ENCODE measurements around the gene LITAFD.
A peak's percentile ranks its signal among the peaks of the same experiment; 100 is the strongest.

The LITAFD gene

DNA sequence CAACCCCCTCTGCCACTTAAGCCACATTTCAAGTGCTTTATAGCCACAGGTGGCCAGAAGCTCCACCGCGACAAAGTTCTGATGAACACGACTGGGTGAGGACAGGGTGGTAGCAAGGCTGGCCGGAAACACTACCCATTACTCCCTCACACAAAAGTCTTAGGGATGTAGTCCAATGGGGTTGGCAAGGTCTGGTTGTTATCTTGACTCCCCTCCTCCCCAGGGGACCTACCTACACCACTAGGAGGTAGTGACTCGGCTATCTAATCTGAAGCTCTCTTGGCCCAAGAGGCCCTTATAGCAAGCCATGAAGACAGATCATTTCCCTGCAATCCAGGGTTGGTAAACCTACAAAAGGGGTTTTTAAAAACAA, 8.4 kb downstream of the LITAFD start:
- Mint-ChIP-seq H3K4me3 (no peak overlapping the region), H3K4me1 (peaks cover 21% of the 10 kb centered on the region), H3K9me3 (no peaks in the 10 kb centered on the region), H3K27me3 (ENCODE audit: low read depth) (peaks cover 3% of the 10 kb centered on the region), H3K27ac (peak overlapping the region in 1 of 3 experiments; percentile 22), H3K36me3 (ENCODE audit: low read depth) (peaks cover 60% of the 10 kb centered on the region)
- TF ChIP-seq, protein P1, sequence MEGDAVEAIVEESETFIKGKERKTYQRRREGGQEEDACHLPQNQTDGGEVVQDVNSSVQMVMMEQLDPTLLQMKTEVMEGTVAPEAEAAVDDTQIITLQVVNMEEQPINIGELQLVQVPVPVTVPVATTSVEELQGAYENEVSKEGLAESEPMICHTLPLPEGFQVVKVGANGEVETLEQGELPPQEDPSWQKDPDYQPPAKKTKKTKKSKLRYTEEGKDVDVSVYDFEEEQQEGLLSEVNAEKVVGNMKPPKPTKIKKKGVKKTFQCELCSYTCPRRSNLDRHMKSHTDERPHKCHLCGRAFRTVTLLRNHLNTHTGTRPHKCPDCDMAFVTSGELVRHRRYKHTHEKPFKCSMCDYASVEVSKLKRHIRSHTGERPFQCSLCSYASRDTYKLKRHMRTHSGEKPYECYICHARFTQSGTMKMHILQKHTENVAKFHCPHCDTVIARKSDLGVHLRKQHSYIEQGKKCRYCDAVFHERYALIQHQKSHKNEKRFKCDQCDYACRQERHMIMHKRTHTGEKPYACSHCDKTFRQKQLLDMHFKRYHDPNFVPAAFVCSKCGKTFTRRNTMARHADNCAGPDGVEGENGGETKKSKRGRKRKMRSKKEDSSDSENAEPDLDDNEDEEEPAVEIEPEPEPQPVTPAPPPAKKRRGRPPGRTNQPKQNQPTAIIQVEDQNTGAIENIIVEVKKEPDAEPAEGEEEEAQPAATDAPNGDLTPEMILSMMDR (IDR thresholded peaks at IDR 0.05; ENCODE audit: unreplicated experiment in 3 of 3) = no peak

DNA sequence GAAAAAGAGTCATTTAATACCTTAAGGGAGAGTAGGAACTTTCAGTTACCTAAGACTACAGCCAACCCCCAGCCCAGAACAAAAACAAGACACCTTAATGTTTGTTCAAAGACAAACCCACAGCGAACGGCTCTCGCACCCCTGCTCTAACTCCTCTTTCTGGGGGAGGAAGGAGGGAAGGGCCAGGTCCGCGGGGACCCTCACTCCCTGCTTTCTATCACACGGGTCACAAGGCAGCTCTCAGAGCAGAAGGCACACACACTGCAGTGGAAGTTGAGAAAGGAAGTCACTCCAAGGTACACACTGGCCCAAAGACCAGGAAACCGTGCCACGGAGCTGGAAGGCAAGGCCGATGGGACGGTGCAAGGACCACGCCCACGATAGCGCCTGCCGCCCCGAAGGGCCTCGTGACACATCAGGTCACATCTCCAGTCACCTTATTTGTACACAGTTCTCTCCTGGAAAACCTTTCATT, 10.0 kb downstream of the LITAFD start:
- peak overlapping the region in 1 of 3 experiments; percentile 56 for H3K27ac Mint-ChIP-seq
- H3K27me3 Mint-ChIP-seq (ENCODE audit: low read depth) = no peaks in the 10 kb centered on the region
- no peaks in the 10 kb centered on the region for H3K9me3 Mint-ChIP-seq
- TF ChIP-seq, protein P1 (IDR thresholded peaks at IDR 0.05; ENCODE audit: unreplicated experiment in 3 of 3) = no peak
- peaks cover 65% of the 10 kb centered on the region for H3K36me3 Mint-ChIP-seq (ENCODE audit: low read depth)
- H3K4me3 Mint-ChIP-seq = no peak overlapping the region
- H3K4me1 Mint-ChIP-seq = peaks cover 15% of the 10 kb centered on the region

DNA sequence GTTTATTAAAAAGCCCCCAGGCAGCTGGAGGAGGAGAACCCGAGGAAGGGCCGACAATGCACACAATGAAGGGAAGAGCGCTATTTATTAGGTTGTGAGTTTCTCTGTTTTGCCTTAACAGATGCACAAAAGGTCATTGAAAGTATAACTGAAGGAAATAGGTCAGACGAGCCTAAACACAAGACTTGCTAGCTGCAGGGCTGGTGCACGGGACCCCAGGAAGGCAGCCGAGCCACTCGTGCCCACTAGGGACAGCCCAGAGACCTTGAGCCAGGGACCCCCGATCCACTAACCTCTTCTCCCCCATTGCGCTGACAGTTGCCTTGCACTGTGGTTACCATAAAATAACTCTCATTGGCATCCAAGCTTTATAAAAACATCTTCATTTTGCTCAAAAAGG, 11.3 kb downstream of the LITAFD start:
- TF ChIP-seq, protein P1 (IDR thresholded peaks at IDR 0.05; ENCODE audit: unreplicated experiment in 3 of 3) = no peak
- Mint-ChIP-seq H3K27me3 (ENCODE audit: low read depth) (no peaks in the 10 kb centered on the region), H3K4me1 (peaks cover 15% of the 10 kb centered on the region), H3K4me3 (no peak overlapping the region), H3K9me3 (no peaks in the 10 kb centered on the region), H3K27ac (peak overlapping the region in 1 of 3 experiments; percentile 1), H3K36me3 (ENCODE audit: low read depth) (peaks cover 70% of the 10 kb centered on the region)

DNA sequence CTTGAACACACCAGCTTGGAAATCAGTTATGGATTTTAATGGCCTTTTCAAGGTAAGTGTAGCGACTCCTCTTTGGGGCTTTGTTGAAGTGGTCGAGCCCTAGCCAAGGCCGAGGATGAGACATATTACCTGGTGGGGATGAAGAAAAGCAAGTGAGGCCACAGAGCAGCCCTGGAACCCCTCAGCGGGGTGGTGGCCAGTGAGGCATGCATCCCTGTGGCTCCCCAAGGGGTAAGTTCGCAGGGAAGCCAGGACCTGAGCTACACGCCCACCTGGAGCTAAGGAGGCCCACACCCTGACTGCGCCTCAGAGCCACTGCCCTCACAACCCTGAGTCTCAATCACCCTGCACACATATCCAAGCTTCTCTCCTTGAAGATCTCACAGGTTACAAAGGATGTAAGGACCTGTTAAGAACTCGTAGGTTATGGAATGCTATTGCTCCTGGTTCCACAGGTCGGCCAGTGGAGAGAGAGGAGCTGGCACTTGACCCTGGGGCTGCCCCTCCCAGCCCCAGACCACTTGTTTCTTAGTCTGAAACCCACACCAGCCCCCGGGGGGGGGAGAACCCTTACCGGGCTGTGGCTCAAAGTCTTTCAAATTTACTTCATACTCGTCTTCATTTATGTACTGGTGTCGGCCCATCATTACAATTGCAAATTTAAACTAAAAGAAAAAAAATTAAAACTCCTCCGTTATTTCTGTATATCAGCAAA, 12.0 kb downstream of the LITAFD start:
- H3K27ac Mint-ChIP-seq = no peak overlapping the region
- peaks cover 15% of the 10 kb centered on the region for H3K4me1 Mint-ChIP-seq
- TF ChIP-seq, protein P1 (IDR thresholded peaks at IDR 0.05; ENCODE audit: unreplicated experiment in 3 of 3) = no peak
- peaks cover 75% of the 10 kb centered on the region for H3K36me3 Mint-ChIP-seq (ENCODE audit: low read depth)
- H3K4me3 Mint-ChIP-seq = no peak overlapping the region
- no peaks in the 10 kb centered on the region for H3K9me3 Mint-ChIP-seq
- no peaks in the 10 kb centered on the region for H3K27me3 Mint-ChIP-seq (ENCODE audit: low read depth)

DNA sequence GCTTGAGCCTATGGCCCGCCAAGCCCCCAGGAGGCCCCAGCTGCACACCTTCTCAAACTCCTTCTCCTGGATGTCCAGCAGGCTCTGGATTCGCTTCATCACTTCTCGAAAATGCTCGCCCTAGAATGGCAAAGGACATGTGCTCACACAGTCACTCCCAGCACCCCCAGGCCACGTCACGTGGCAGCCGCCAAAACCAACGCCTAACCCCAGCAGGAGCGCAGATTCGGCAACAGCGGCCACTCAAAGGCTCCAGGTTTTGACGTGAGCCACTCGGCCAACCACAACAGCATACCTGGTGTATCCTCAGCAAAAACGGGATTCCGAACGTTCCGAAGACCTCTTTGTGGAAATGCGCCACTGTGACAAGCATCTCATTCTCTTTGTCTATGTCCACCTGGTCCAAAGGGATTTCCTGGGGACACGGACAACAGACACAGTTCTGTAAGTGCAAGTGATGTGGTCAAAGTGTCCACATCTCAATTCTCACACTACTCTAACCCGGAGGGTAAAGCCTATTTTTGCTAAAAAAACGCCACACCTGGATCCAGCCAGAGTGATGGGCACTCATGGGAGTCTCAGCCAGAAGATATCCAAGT, 12.7 kb downstream of the LITAFD start:
- TF ChIP-seq, protein P1 (IDR thresholded peaks at IDR 0.05; ENCODE audit: unreplicated experiment in 3 of 3) = no peak
- Mint-ChIP-seq H3K27ac (no peak overlapping the region), H3K27me3 (ENCODE audit: low read depth) (no peaks in the 10 kb centered on the region), H3K9me3 (no peaks in the 10 kb centered on the region), H3K4me3 (no peak overlapping the region), H3K36me3 (ENCODE audit: low read depth) (peaks cover 82% of the 10 kb centered on the region), H3K4me1 (peaks cover 15% of the 10 kb centered on the region)

Data from nephron (organoid).